Omental fat pad (tissue), 4 donors: Measurements from ENCODE around the gene SRP72. TPM values are rescaled to one million over a fixed set of nuclear protein-coding genes. Genes with fewer than 3 reads are reported as not detected.
"Not testable (repeated sequence)": the region's sequence is repeated elsewhere in the genome, so short reads cannot be mapped to it uniquely, and the experiment has no call there.

ENCODE experiments used
- ATAC-seq: fragments of 150-250 bp; one replicate; pipeline ENCODE4 v1.9.1; 2016; ENCODE audit warnings: mild to moderate bottlenecking, moderate library complexity; ENCODE audit not compliant: low FRiP score
- DNase-seq: peaks from one replicate; pipeline ENCODE4 v3.0.0-alpha.2; 2019; ENCODE audit warnings: low spot score
- CTCF ChIP-seq, 3 donors: fragments of 450-650 bp; IDR thresholded peaks; one replicate each; pipeline ENCODE4 v1.5.1; 2016 to 2017; ENCODE audit warnings: antibody characterized with exemption in 3 of 3, mild to moderate bottlenecking in 3 of 3, moderate library complexity in 2 of 3
- total RNA-seq, 4 donors: library from RNA; depleted of rRNA; stranded (reverse); fragments of >200 nt; gene quantifications; one replicate each; pipeline ENCODE4 v1.1.0, GENCODE V29; 2016

SRP72 gene
- total RNA-seq, 4 donors from 2014 or later = 54.2 to 91.6 (median 63.6) TPM

DNA sequence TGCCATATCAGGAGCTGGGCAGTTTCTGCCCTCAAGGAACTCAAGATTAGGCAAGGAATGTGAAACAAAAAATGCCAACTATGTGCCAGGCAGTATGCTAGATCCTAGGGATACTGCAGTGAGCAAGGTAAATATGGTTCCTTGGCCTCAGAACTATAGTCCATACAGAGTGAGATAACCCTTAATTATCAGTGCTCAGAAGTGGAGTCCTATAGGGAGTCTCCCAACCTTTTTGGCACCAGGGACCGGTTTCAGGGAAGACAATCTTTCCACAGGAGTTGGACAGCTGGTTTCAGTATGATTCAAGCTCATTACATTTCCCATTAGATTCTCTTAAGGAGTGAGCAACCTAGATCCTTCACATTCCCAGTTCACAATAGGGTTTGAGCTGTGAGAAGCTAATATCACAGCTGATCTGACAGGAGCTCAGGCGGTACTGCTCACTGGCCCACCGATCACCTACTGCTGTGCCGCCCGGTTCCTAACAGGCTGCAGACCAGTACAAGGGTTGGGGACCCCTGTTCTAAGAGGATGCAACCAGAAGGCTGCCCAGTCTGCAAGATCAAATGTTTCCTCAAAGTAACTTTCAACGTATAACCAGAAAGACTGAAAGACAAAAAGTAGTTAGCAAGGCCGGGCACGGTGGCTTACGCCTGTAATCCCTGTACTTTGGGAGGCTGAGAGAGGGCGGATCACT, 1.7 kb upstream of the SRP72 start:
- TF ChIP-seq CTCF (IDR thresholded peaks at IDR 0.05) = no peak
- ATAC-seq = no peak
- DNase-seq = no peak

DNA sequence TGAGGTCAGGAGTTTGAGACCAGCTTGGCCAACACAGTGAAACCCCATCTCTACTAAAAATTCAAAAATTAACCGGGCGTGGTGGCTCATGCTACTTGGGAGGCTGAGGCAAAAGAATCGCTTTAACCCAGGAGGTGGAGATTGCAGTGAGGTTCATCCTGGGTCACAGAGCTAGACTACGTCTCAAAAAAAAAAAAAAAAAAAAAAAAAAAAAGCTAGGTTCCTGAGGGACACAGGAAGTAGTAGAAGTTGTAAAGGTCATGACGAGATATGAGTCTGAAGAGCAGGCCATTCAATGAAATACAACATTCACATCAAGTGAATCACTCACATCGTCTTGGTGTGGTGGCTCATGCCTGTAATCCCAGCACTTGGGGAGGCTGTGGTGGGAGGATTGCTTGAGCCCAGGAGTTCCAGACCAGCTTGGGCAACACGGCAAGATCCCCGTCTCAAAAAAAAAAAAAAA, 1.1 kb upstream of the SRP72 start:
- peak; percentile 61 for ATAC-seq

DNA sequence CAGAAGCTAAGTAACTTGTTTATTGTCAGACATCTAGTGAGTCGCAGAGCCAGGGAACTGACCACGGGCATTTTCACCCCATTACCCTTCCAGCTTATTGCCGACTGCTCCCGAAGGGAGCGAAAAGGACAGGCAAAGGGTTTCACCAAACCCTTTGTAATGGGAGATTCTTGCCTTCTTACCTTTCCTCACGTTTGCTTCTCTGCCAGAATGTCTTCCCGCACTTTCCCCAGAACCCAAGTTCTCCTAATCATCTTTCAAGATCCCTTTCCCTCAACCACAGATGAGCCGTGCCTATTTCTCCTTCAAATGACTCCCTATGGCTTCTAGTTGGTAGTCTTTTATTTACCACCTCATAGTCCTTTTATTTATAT, 520 bp upstream of the SRP72 start:
- TF ChIP-seq CTCF (IDR thresholded peaks at IDR 0.05) = no peak
- no peak for ATAC-seq

More for the DNA sequence above, 1.1 kb upstream of the SRP72 start:
- not testable (repeated sequence) for DNase-seq

DNA sequence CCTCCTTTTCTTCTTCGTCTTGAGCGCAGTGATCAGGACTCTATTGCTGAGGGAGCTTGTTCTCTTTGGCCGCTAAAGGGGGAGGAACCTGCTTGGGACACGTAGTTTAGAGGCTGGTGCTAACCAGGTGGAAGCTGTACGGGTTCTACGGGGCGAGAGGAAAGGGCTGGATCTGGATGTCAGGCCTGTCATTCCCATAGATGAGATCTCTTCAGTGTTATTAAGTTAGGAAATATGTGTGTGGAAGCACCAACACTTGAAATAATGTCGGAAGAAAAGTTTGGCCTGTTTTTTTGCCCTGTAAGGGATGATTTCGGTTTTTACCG, 643 bp downstream of the SRP72 start:
- peak; percentile 72 for ATAC-seq
- TF ChIP-seq CTCF (IDR thresholded peaks at IDR 0.05) = no peak

More for the DNA sequence above, 520 bp upstream of the SRP72 start:
- DNase-seq = no peak

GRCh38 chr4:56469489-56470210, 2.2 kb downstream of the SRP72 start:
- no peak for DNase-seq
- no peak for ATAC-seq
- TF ChIP-seq CTCF (IDR thresholded peaks at IDR 0.05) = no peak

More for the DNA sequence above, 643 bp downstream of the SRP72 start:
- DNase-seq = no peak

DNA sequence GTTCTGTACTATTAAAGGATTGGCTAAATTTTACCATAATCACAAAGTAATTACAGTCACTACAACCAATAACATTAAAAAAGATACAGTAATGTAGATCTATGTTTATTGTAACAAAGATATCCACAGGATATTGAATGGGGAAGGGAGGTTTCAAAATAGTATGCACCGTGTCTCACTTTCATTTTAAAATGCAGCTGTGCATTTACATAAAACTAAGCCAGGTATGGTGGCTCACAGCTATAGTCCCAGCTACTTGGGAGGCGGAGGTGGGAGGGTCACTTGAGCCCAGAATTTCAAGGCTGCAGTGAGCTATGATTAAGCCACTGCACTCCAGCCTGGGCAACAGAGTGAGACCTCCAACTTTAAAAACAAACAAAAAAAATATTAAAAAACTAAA, 8.5 kb downstream of the SRP72 start:
- no peak for ATAC-seq
- DNase-seq = no peak
- no peak for TF ChIP-seq CTCF (IDR thresholded peaks at IDR 0.05)

GRCh38 chr4:56477192-56477702, 9.8 kb downstream of the SRP72 start:
- DNase-seq (no peak), ATAC-seq (no peak)
- TF ChIP-seq CTCF (IDR thresholded peaks at IDR 0.05) = no peak
